HepG2 (cell line): ENCODE measurements around the gene TMEM134. TPM values are rescaled to one million over a fixed set of nuclear protein-coding genes. Genes with fewer than 3 reads are reported as not detected.

ENCODE experiments used
- ARNT2 ChIP-seq: sonication (generic); formaldehyde crosslinking; IDR thresholded peaks from 2 replicates; pipeline ENCODE4 v1.8.0; 2022; ENCODE audit warnings: mild to moderate bottlenecking, low read depth, missing genetic modification reagents, moderate library complexity
- ELK4 ChIP-seq: sonication (generic); formaldehyde crosslinking; IDR thresholded peaks from 2 replicates; pipeline ENCODE4 v1.9.0; 2021; ENCODE audit warnings: missing genetic modification reagents, borderline replicate concordance
- HBP1 ChIP-seq: IDR thresholded peaks from 2 replicates; pipeline ENCODE4 v1.6.1; 2016; ENCODE audit warnings: low read depth, control low read depth
- HDAC1 ChIP-seq: sonication (generic); formaldehyde crosslinking; IDR thresholded peaks from 2 replicates; pipeline ENCODE4 v1.5.1; 2020; ENCODE audit warnings: mild to moderate bottlenecking, missing genetic modification reagents
- HOXA5 ChIP-seq: sonication (generic); formaldehyde crosslinking; IDR thresholded peaks from 2 replicates; pipeline ENCODE4 v1.4.0; 2020; ENCODE audit warnings: missing genetic modification reagents
- HOXA7 ChIP-seq: sonication (generic); formaldehyde crosslinking; IDR thresholded peaks from 2 replicates; pipeline ENCODE4 v1.8.1; 2022; ENCODE audit warnings: mild to moderate bottlenecking, missing genetic modification reagents, moderate library complexity
- KLF16 ChIP-seq, 2 experiments: sonication (generic) in 1 of 2; formaldehyde crosslinking in 1 of 2; IDR thresholded peaks; 2 replicates each; pipeline versions ENCODE4 v1.6.1 to v1.8.0; 2016 to 2023; ENCODE audit warnings: missing genetic modification reagents in 2 of 2, missing compliant biosample characterization in 1 of 2
- MXI1 ChIP-seq: IDR thresholded peaks from 3 replicates; pipeline ENCODE4 v1.6.1; 2012; ENCODE audit warnings: low read depth, low read length, inconsistent platforms, borderline replicate concordance
- NKX3-1 ChIP-seq: sonication (generic); formaldehyde crosslinking; IDR thresholded peaks from 2 replicates; pipeline ENCODE4 v1.5.0; 2020; ENCODE audit warnings: missing genetic modification reagents
- NR2F2 ChIP-seq: IDR thresholded peaks from 2 replicates; pipeline ENCODE4 v1.6.1; 2012; ENCODE audit warnings: low read depth, inconsistent platforms, borderline replicate concordance
- PHB2 ChIP-seq: fragments of 450-650 bp; IDR thresholded peaks from 2 replicates; pipeline ENCODE4 v1.6.1; 2018; ENCODE audit not compliant: partially characterized antibody
- PHF21A ChIP-seq: sonication (generic); formaldehyde crosslinking; IDR thresholded peaks from 2 replicates; pipeline ENCODE4 v1.5.0; 2020; ENCODE audit warnings: mild to moderate bottlenecking, missing genetic modification reagents
- SAFB2 ChIP-seq: sonication (generic); formaldehyde crosslinking; IDR thresholded peaks from 2 replicates; pipeline ENCODE4 v1.5.1; 2020; ENCODE audit warnings: missing genetic modification reagents, low read depth, mild to moderate bottlenecking, borderline replicate concordance
- SMAD9 ChIP-seq: sonication (generic); formaldehyde crosslinking; IDR thresholded peaks from 2 replicates; pipeline ENCODE4 v1.5.1; 2020; ENCODE audit warnings: mild to moderate bottlenecking, missing genetic modification reagents
- TFDP1 ChIP-seq: IDR thresholded peaks from 2 replicates; pipeline ENCODE4 v1.6.1; 2016; ENCODE audit warnings: missing compliant biosample characterization, missing genetic modification reagents, borderline replicate concordance
- ZBTB20 ChIP-seq: sonication (generic); formaldehyde crosslinking; IDR thresholded peaks from 2 replicates; pipeline ENCODE4 v1.8.1; 2023; ENCODE audit warnings: missing genetic modification reagents, low read depth, mild to moderate bottlenecking, borderline replicate concordance
- ZEB1 ChIP-seq: IDR thresholded peaks from 2 replicates; pipeline ENCODE4 v1.6.1; 2012; ENCODE audit warnings: mild to moderate bottlenecking, low read depth, inconsistent platforms; ENCODE audit not compliant: insufficient replicate concordance
- ZFP62 ChIP-seq: sonication (generic); formaldehyde crosslinking; IDR thresholded peaks from 2 replicates; pipeline ENCODE4 v1.4.0; 2020; ENCODE audit warnings: missing genetic modification reagents
- ZNF207 ChIP-seq: fragments of 450-650 bp; IDR thresholded peaks from 2 replicates; pipeline ENCODE4 v1.6.1; 2016; ENCODE audit warnings: antibody characterized with exemption, borderline replicate concordance
- ZNF256 ChIP-seq: sonication (generic); formaldehyde crosslinking; conservative IDR thresholded peaks from 2 replicates; pipeline ENCODE4 v1.4.0; 2020; ENCODE audit warnings: missing genetic modification reagents
- ZNF446 ChIP-seq: sonication (generic); formaldehyde crosslinking; IDR thresholded peaks from 2 replicates; pipeline ENCODE4 v1.5.0; 2020; ENCODE audit warnings: mild to moderate bottlenecking, missing genetic modification reagents
- ZNF615 ChIP-seq: sonication (generic); formaldehyde crosslinking; IDR thresholded peaks from 2 replicates; pipeline ENCODE4 v1.5.0; 2020; ENCODE audit warnings: mild to moderate bottlenecking, missing genetic modification reagents, borderline replicate concordance
- ZNF691 ChIP-seq: sonication (generic); formaldehyde crosslinking; IDR thresholded peaks from 2 replicates; pipeline ENCODE4 v1.4.0; 2020; ENCODE audit warnings: missing genetic modification reagents, low read depth, mild to moderate bottlenecking, borderline replicate concordance
- polyA plus RNA-seq, 8 experiments: library from polyadenylated mRNA; depleted of rRNA in 3 of 8; stranded (reverse) in 7 of 8; unstranded in 1 of 8; fragments of >200 nt; fragmentation: Illumina TruSeq in 4 of 8; extraction: Trizol in 4 of 8; gene quantifications; 2 replicates each; pipeline versions ENCODE4 v1.2.1 to v1.2.3, GENCODE V29; 2011 to 2016; ENCODE audit warnings: low read depth in 4 of 8, missing spikeins in 1 of 8, mixed read lengths in 1 of 8; ENCODE audit not compliant: insufficient read depth in 1 of 8
- total RNA-seq, 5 experiments: library from RNA; depleted of rRNA; stranded (reverse); fragments of >200 nt; fragmentation: Illumina TruSeq; extraction: Trizol; gene quantifications; 2 replicates each; pipeline ENCODE4 v1.2.3, GENCODE V29; 2016; ENCODE audit warnings: low read depth in 1 of 5

Gene TMEM134
- total and polyA plus RNA-seq, 2 of the 13 experiments (the other 11 are each of a cell fraction or from before 2014, with no cell fraction given) = 6.9 to 26.9 TPM

- TF ChIP-seq ZEB1 (peak; percentile 62), ZBTB20 (no peak), NKX3-1 (CRISPR knock-in tag) (no peak), ARNT2 (CRISPR knock-in tag) (no peak), PHB2 (no peak), HOXA5 (CRISPR knock-in tag) (0 out of 2 replicates have a peak, but pooled peaks have one; percentile 7), TFDP1 (CRISPR knock-in tag) (no peak), ZNF446 (CRISPR knock-in tag) (no peak), ELK4 (CRISPR knock-in tag) (no peak), SAFB2 (CRISPR knock-in tag) (0 out of 2 replicates have a peak, but pooled peaks have one; percentile 1), ZNF207 (no peak), ZNF615 (CRISPR knock-in tag) (no peak), NR2F2 (no peak), SMAD9 (no peak), ZFP62 (CRISPR knock-in tag) (no peak), ZNF691 (CRISPR knock-in tag) (0 out of 2 replicates have a peak, but pooled peaks have one; percentile 25), MXI1 (no peak), KLF16 (CRISPR knock-in tag; IDR thresholded peaks at IDR 0.05) (no peak), PHF21A (no peak), HBP1 (CRISPR knock-in tag) (0 out of 2 replicates have a peak, but pooled peaks have one; percentile 8), HDAC1 (CRISPR knock-in tag) (no peak), HOXA7 (no peak), ZNF256 (CRISPR knock-in tag) (no peak)
These were observed 47.5 kb downstream of the TMEM134 start (continued) for GRCh38 chr11:67421430-67422031.
